ENCODE data around the gene TGFB1.

GRCh38 chr19:41354343-41354953 is 726 bp upstream of the TGFB1 start:
- TF ChIP-seq EP300 (conservative IDR thresholded peaks at IDR 0.05; ENCODE audit: poor library complexity, severe bottlenecking) (no peak), POLR2AphosphoS5 (IDR thresholded peaks at IDR 0.05) (no peak), EZH2 (IDR thresholded peaks at IDR 0.05; ENCODE audit: borderline replicate concordance, insufficient read depth, low read length, poor library complexity, severe bottlenecking) (no peak), SMC3 (conservative IDR thresholded peaks at IDR 0.05; ENCODE audit: poor library complexity) (no peak), RAD21 (conservative IDR thresholded peaks at IDR 0.05) (no peak), TAF1 (IDR thresholded peaks at IDR 0.05; ENCODE audit: low read depth) (no peak), MXI1 (conservative IDR thresholded peaks at IDR 0.05; ENCODE audit: poor library complexity, severe bottlenecking) (no peak)
- TF ChIP-seq, protein P1, sequence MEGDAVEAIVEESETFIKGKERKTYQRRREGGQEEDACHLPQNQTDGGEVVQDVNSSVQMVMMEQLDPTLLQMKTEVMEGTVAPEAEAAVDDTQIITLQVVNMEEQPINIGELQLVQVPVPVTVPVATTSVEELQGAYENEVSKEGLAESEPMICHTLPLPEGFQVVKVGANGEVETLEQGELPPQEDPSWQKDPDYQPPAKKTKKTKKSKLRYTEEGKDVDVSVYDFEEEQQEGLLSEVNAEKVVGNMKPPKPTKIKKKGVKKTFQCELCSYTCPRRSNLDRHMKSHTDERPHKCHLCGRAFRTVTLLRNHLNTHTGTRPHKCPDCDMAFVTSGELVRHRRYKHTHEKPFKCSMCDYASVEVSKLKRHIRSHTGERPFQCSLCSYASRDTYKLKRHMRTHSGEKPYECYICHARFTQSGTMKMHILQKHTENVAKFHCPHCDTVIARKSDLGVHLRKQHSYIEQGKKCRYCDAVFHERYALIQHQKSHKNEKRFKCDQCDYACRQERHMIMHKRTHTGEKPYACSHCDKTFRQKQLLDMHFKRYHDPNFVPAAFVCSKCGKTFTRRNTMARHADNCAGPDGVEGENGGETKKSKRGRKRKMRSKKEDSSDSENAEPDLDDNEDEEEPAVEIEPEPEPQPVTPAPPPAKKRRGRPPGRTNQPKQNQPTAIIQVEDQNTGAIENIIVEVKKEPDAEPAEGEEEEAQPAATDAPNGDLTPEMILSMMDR (IDR thresholded peaks at IDR 0.05; ENCODE audit: poor library complexity, severe bottlenecking) = no peak
- TF ChIP-seq, protein P2, sequence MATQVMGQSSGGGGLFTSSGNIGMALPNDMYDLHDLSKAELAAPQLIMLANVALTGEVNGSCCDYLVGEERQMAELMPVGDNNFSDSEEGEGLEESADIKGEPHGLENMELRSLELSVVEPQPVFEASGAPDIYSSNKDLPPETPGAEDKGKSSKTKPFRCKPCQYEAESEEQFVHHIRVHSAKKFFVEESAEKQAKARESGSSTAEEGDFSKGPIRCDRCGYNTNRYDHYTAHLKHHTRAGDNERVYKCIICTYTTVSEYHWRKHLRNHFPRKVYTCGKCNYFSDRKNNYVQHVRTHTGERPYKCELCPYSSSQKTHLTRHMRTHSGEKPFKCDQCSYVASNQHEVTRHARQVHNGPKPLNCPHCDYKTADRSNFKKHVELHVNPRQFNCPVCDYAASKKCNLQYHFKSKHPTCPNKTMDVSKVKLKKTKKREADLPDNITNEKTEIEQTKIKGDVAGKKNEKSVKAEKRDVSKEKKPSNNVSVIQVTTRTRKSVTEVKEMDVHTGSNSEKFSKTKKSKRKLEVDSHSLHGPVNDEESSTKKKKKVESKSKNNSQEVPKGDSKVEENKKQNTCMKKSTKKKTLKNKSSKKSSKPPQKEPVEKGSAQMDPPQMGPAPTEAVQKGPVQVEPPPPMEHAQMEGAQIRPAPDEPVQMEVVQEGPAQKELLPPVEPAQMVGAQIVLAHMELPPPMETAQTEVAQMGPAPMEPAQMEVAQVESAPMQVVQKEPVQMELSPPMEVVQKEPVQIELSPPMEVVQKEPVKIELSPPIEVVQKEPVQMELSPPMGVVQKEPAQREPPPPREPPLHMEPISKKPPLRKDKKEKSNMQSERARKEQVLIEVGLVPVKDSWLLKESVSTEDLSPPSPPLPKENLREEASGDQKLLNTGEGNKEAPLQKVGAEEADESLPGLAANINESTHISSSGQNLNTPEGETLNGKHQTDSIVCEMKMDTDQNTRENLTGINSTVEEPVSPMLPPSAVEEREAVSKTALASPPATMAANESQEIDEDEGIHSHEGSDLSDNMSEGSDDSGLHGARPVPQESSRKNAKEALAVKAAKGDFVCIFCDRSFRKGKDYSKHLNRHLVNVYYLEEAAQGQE (IDR thresholded peaks at IDR 0.05; ENCODE audit: borderline replicate concordance) = no peak

All from neural cell (in vitro differentiated cells).